ENCODE results near the gene CAMKMT. TPM values are rescaled to one million over a fixed set of nuclear protein-coding genes. Genes with fewer than 3 reads are reported as not detected.

The CAMKMT gene
- total RNA-seq, 1 experiment from 2014 or later = 17.4 TPM

- no peak overlapping the region for H2AFZ ChIP-seq (ENCODE audit: low read length)
- no peaks in the 10 kb centered on the region for H4K20me1 ChIP-seq (ENCODE audit: control insufficient read depth, insufficient read depth, insufficient read length)
- no peak overlapping the region for H3K56ac ChIP-seq (ENCODE audit: insufficient read length, low read depth, low read length)
- H4K91ac ChIP-seq (ENCODE audit: insufficient read length, low read depth, low read length) = no peak overlapping the region
- H3K9ac ChIP-seq (ENCODE audit: extremely low read depth, insufficient read length, low read length) = no peak overlapping the region
- no peak overlapping the region for H4K8ac ChIP-seq (replicated peaks; ENCODE audit: insufficient read length, low read depth, low read length)
- Mint-ChIP-seq H3K36me3 (ENCODE audit: insufficient read depth in 1 of 3, low read depth in 3 of 3) (peaks cover 1 to 32% (median 20%) of the 10 kb centered on the region in 3 experiments; a peak in 6 of 7 replicates), H3K9me3 (no peaks in the 10 kb centered on the region), H3K4me1 (no peaks in the 10 kb centered on the region), H3K27ac (no peak overlapping the region), H3K27me3 (ENCODE audit: low read depth) (no peaks in the 10 kb centered on the region), H3K4me3 (no peak overlapping the region)
- no peak for DNase-seq
- H3K4ac ChIP-seq (ENCODE audit: low read depth, low read length) = no peak overlapping the region
- no peak overlapping the region for H3T11ph ChIP-seq (ENCODE audit: low read length)
- H2BK5ac ChIP-seq (ENCODE audit: insufficient read length, low read length) = no peak overlapping the region
- H3K23ac ChIP-seq (ENCODE audit: insufficient read length, low read depth, low read length) = no peak overlapping the region
- H3K27ac ChIP-seq (ENCODE audit: insufficient read length, low read depth, low read length) = no peak overlapping the region
- H3K23me2 ChIP-seq (ENCODE audit: insufficient read length, low read depth, low read length, poor library complexity, severe bottlenecking) = no peaks in the 10 kb centered on the region
- no peaks in the 10 kb centered on the region for H3K27me3 ChIP-seq (ENCODE audit: insufficient read depth, low read length)
- no peak overlapping the region for H3K4me2 ChIP-seq (ENCODE audit: insufficient read depth, insufficient read length, low read length)
- H3K79me2 ChIP-seq (ENCODE audit: insufficient read depth, low read length) = no peaks in the 10 kb centered on the region
- H2BK20ac ChIP-seq (ENCODE audit: low read depth, low read length, poor library complexity, severe bottlenecking) = no peak overlapping the region
- no peak overlapping the region for H2BK120ac ChIP-seq (ENCODE audit: low read depth, low read length, poor library complexity, severe bottlenecking)
- H2AK5ac ChIP-seq (ENCODE audit: insufficient read length, low read length) = no peak overlapping the region
- TF ChIP-seq, protein P1, sequence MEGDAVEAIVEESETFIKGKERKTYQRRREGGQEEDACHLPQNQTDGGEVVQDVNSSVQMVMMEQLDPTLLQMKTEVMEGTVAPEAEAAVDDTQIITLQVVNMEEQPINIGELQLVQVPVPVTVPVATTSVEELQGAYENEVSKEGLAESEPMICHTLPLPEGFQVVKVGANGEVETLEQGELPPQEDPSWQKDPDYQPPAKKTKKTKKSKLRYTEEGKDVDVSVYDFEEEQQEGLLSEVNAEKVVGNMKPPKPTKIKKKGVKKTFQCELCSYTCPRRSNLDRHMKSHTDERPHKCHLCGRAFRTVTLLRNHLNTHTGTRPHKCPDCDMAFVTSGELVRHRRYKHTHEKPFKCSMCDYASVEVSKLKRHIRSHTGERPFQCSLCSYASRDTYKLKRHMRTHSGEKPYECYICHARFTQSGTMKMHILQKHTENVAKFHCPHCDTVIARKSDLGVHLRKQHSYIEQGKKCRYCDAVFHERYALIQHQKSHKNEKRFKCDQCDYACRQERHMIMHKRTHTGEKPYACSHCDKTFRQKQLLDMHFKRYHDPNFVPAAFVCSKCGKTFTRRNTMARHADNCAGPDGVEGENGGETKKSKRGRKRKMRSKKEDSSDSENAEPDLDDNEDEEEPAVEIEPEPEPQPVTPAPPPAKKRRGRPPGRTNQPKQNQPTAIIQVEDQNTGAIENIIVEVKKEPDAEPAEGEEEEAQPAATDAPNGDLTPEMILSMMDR (conservative IDR thresholded peaks at IDR 0.05) = peak; percentile 59; the same call in 2 of the 3 replicates
- no peak overlapping the region for H3K18ac ChIP-seq (ENCODE audit: insufficient read length, low read depth, low read length)
- H3K14ac ChIP-seq (ENCODE audit: insufficient read depth, low read length) = no peak overlapping the region
- no peaks in the 10 kb centered on the region for H3K4me1 ChIP-seq (ENCODE audit: insufficient read depth, low read length)
- H2BK12ac ChIP-seq (ENCODE audit: insufficient read length, low read depth, low read length) = no peak overlapping the region
- H4K5ac ChIP-seq (ENCODE audit: insufficient read length, low read depth, low read length) = no peak overlapping the region
- no peak overlapping the region for H2BK15ac ChIP-seq (ENCODE audit: low read depth, low read length)
- no CpG with 5 or more reads among the region's 1 CpG for WGBS (ENCODE audit: extremely low coverage, insufficient read length, low lambda C conversion rate)
- H3K79me1 ChIP-seq (ENCODE audit: insufficient read depth, low read depth, low read length, poor library complexity, severe bottlenecking) = no peaks in the 10 kb centered on the region
- no peaks in the 10 kb centered on the region for H3K9me3 ChIP-seq (ENCODE audit: control insufficient read depth, low read depth, low read length)
Measured at GRCh38 chr2:44342854-44343253, 18.9 kb upstream of the CAMKMT start.

Measured in H9 (cell line).